NCI-H1048 (cell line): Measurements from ENCODE around the gene SMIM41.
"Not testable (repeated sequence)": the region's sequence is repeated elsewhere in the genome, so short reads cannot be mapped to it uniquely, and the experiment has no call there.

Experiments used
- DNase-seq: peaks from one replicate; lab custom pipeline; 2025; lab: John Stamatoyannopoulos, UW

SMIM41 gene

GRCh38 chr12:52085682-52086180 lies 6.2 kb downstream of the SMIM41 start:
- no peak for DNase-seq

GRCh38 chr12:52086366-52086765 lies 6.9 kb downstream of the SMIM41 start:
- no peak for DNase-seq

- DNase-seq = no peak
Observed at GRCh38 chr12:52086944-52087835, 7.7 kb downstream of the SMIM41 start.

- no peak for DNase-seq
Observed at GRCh38 chr12:52087961-52088820, 8.7 kb downstream of the SMIM41 start.

- no peak for DNase-seq
Observed at GRCh38 chr12:52089491-52089890, 10.0 kb downstream of the SMIM41 start.

GRCh38 chr12:52090291-52090690 lies 10.8 kb downstream of the SMIM41 start:
- no peak for DNase-seq

GRCh38 chr12:52091061-52091460 lies 11.6 kb downstream of the SMIM41 start:
- no peak for DNase-seq

- no peak for DNase-seq
Observed at GRCh38 chr12:52091869-52092268, 12.4 kb downstream of the SMIM41 start.

GRCh38 chr12:52093346-52093745 lies 13.8 kb downstream of the SMIM41 start:
- no peak for DNase-seq

GRCh38 chr12:52096332-52097044 lies 17.0 kb downstream of the SMIM41 start:
- DNase-seq = no peak

GRCh38 chr12:52097045-52097666 lies 17.7 kb downstream of the SMIM41 start:
- no peak for DNase-seq

- DNase-seq = not testable (repeated sequence)
Observed at GRCh38 chr12:52104431-52105089, 25.1 kb downstream of the SMIM41 start.

- not testable (repeated sequence) for DNase-seq
Observed at GRCh38 chr12:52116222-52117125, 37.0 kb downstream of the SMIM41 start.

GRCh38 chr12:52117806-52118475 lies 38.4 kb downstream of the SMIM41 start:
- not testable (repeated sequence) for DNase-seq

- no peak for DNase-seq
Observed at GRCh38 chr12:52119398-52120254, 40.1 kb downstream of the SMIM41 start.

GRCh38 chr12:52120951-52121823 lies 41.7 kb downstream of the SMIM41 start:
- no peak for DNase-seq

GRCh38 chr12:52121824-52122539 lies 42.5 kb downstream of the SMIM41 start:
- no peak for DNase-seq
